ENCODE data around the gene TBC1D8.

Gene TBC1D8

GRCh38 chr2:101135412-101136296, 15.5 kb downstream of the TBC1D8 start:
- no peak for TF ChIP-seq ZNF274 (IDR thresholded peaks at IDR 0.05; ENCODE audit: low read depth, low read length)
- H3K4me3 ChIP-seq (ENCODE audit: low read length), result no peak overlapping the region

DNA sequence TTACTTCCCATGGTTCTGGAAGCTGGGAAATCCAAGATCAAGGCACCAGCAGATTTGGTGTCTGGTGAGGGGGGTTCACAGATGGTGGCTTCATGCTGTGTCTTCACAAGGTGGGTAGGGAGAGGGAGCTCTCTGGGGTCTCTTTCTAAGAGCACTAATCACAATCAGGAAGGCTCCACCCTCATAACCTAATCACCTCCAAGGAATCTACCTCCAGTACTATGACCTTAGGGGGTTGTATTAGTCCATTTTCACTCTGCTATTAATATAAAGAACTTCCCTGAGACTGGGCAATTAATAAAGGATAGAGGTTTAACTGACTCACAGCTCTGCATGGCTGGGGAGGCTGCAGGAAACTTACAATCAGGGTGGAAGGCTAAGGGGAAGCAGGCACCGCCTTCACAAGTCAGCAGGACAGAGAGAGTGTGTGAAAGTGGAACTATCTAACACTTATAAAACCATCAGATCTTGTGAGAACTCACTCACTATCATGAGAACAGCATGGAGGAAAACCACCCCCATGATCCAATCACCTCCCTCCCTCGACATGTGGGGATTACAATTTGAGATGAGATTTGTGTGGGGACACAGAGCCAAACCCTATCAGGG, 17.6 kb downstream of the TBC1D8 start:
- no peak overlapping the region for H3K4me3 ChIP-seq (ENCODE audit: low read length)
- TF ChIP-seq ZNF274 (IDR thresholded peaks at IDR 0.05; ENCODE audit: low read depth, low read length), result no peak

GRCh38 chr2:101132202-101132601, 19.0 kb downstream of the TBC1D8 start:
- no peak for TF ChIP-seq ZNF274 (IDR thresholded peaks at IDR 0.05; ENCODE audit: low read depth, low read length)
- no peak overlapping the region for H3K4me3 ChIP-seq (ENCODE audit: low read length)

DNA sequence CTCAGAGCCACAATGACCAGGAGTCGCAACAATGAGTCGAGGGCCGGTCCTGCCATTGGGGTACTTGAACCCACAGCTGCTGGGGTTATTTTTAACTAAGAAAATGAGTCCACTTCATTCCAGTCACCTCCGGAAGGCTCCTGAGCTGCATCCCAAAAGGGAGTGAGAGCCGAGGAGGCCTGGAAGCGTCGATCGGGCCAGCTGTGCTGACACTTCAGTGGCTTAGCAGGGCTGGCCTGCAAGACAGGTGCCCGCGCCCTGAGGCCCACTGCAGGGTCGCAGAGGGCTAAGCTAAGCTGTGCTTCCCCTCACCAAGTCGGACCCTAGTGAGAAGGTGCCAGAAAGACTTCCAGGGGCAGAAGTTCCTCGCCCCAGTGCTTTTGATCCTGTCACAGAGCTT, 21.1 kb downstream of the TBC1D8 start:
- no peak for TF ChIP-seq ZNF274 (IDR thresholded peaks at IDR 0.05; ENCODE audit: low read depth, low read length)
- no peak overlapping the region for H3K4me3 ChIP-seq (ENCODE audit: low read length)

DNA sequence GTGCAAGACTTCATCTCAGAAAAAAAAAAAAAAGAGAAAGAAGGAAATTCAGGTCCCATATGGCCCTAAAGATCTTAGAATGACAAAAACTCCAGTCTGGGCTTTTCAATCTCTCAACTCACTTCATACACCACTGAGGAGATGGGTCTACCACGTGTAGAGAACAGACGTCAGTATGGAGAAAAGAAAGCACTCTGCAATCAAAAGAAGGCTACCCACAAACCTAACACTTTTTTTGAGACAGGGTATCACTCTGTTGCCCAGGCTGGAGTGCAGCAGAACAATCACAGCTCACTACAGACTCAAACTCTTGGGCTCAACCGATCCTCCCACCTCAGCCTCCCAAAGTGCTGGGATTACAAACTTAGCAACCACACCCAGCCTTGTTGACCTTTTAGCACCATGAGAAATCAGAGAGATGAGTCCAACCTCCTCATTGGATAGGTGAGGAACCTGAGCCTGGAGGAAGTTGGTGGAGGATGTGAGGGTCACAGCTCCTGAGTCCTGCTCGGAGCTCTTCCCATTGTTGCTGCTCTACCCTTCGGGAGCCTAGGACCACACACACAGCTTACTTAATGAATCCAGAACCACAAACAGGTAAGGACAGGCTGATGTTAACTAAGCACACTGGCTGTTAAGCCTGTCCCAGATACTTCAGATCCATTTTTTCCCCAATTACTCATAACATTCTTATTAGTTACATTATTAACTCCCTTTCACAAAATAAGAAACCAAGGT, 23.7 kb downstream of the TBC1D8 start:
- no peak overlapping the region for H3K4me3 ChIP-seq (ENCODE audit: low read length)
- no peak for TF ChIP-seq ZNF274 (IDR thresholded peaks at IDR 0.05; ENCODE audit: low read depth, low read length)

GRCh38 chr2:101125808-101126207, 25.4 kb downstream of the TBC1D8 start:
- no peak overlapping the region for H3K4me3 ChIP-seq (ENCODE audit: low read length)
- no peak for TF ChIP-seq ZNF274 (IDR thresholded peaks at IDR 0.05; ENCODE audit: low read depth, low read length)

DNA sequence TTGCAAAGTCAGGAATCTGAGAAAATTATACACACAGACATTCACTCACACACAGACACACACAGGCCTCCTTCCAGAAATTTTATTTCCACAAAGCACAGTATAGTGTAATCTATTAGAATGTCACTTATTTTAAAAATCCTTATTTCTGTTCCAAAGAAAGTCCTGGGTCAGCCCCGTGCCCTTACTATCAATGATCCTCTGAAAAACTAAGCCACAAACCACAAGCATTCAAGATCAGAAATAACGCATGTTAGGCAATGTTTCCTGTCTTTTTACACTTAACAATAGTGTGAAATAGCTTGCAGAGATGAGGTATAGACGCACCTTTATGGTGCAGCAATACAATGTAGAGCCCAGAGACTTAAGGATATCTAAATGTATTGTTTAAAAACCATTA, 25.8 kb downstream of the TBC1D8 start:
- H3K4me3 ChIP-seq (ENCODE audit: low read length), result no peak overlapping the region
- TF ChIP-seq ZNF274 (IDR thresholded peaks at IDR 0.05; ENCODE audit: low read depth, low read length), result no peak

DNA sequence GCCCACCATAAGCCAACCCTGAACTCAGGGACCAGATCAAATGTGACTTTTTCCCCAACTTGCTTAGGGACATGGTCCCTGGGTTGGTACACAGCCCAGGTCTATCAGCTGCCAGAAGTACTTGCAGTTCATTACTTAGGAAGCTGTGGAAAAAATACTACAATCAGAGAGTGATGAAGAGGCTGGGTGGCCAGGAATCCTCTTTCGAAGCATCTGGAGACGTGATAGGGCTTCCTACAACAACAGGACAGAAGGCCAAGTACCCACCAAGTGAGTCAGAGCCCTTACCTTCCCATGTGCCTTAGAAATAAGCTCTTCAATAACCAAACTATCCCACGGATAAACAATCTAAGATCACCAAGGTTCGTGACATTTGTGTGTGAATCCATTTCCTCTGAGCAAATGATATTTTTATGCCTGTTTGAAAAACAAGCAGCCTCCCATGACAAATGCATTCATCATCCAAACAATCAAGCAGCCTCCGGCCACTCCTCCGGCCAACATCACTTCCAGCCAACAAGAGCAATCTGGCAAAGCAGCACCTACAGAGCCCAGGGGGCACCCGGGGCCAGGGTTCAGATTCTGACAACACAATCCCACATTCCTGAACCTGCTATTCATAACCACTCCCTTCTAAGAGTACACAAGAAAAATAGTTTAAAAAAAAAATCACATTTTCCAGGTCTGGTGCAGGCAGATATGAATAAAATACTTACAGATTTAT, 26.4 kb downstream of the TBC1D8 start:
- no peak overlapping the region for H3K4me3 ChIP-seq (ENCODE audit: low read length)
- no peak for TF ChIP-seq ZNF274 (IDR thresholded peaks at IDR 0.05; ENCODE audit: low read depth, low read length)

DNA sequence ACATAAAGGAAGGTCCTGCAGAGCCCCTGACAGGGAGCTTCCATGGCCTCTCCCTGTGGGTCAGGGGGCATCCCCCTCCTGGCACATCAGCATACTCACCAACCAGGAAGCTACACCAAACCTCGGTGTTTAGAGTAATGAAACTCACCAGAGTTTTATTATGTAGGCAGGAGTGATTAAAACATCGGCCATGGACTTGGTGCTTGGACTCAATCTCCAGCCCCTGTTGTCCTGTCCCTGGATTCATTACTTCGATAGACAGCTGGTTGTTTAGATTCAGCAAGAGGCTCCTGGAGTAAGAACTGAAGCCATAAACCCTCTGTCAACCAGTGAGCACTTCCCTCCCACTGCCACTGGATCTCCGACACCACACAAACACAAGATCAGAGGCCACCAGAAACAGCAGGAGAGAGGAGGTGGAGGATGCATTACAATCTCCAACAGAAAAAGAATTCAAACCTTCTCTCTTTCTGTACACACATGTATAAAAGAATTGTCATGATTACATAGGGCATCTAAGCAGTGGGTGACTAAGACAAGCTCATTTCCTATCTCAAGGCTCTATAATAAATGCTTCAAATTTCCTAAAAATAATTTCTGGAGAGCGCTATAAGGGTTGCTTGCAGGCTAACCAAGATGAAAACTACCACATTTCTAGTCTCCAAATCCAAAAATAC, 27.2 kb downstream of the TBC1D8 start:
- no peak overlapping the region for H3K4me3 ChIP-seq (ENCODE audit: low read length)
- TF ChIP-seq ZNF274 (IDR thresholded peaks at IDR 0.05; ENCODE audit: low read depth, low read length), result no peak

- no peak overlapping the region for H3K4me3 ChIP-seq (ENCODE audit: low read length)
- no peak for TF ChIP-seq ZNF274 (IDR thresholded peaks at IDR 0.05; ENCODE audit: low read depth, low read length)
These were observed 30.0 kb downstream of the TBC1D8 start for GRCh38 chr2:101121174-101121573.

GRCh38 chr2:101120124-101120996, 30.8 kb downstream of the TBC1D8 start:
- H3K4me3 ChIP-seq (ENCODE audit: low read length), result no peak overlapping the region
- no peak for TF ChIP-seq ZNF274 (IDR thresholded peaks at IDR 0.05; ENCODE audit: low read depth, low read length)

GRCh38 chr2:101119431-101119830, 31.8 kb downstream of the TBC1D8 start:
- H3K4me3 ChIP-seq (ENCODE audit: low read length), result no peak overlapping the region
- TF ChIP-seq ZNF274 (IDR thresholded peaks at IDR 0.05; ENCODE audit: low read depth, low read length), result no peak
